Neural cell (in vitro differentiated cells): Measurements from ENCODE around the gene CDC16. TPM values are rescaled to one million over a fixed set of nuclear protein-coding genes. Genes with fewer than 3 reads are reported as not detected.

Experiments
- H2AFZ ChIP-seq: fragments of 200-600, 300-800 bp; sonication (generic), shearing (Covaris generic); 2 replicates; pipeline ENCODE4 v1.6.0; 2014; ENCODE audit warnings: low read depth, mild to moderate bottlenecking, antibody characterized with exemption, low read length, moderate library complexity
- H3F3A ChIP-seq: fragments of 200-600 bp; shearing (Covaris generic); 2 replicates; pipeline ENCODE4 v1.6.1; 2016; ENCODE audit warnings: mild to moderate bottlenecking, moderate library complexity, mixed read lengths, antibody characterized with exemption, low read length; ENCODE audit not compliant: insufficient read depth, poor library complexity, severe bottlenecking
- H3K27ac ChIP-seq: fragments of 200-600, 300-800 bp; sonication (generic), shearing (Covaris generic); 2 replicates; pipeline ENCODE4 v1.5.1; 2014; ENCODE audit warnings: mild to moderate bottlenecking, low read length, moderate library complexity
- H3K27me3 ChIP-seq: fragments of 300-800, 200-600 bp; sonication (generic), shearing (Covaris generic); 2 replicates; pipeline ENCODE4 v1.6.0; 2014; ENCODE audit warnings: mild to moderate bottlenecking, low read depth, low read length, moderate library complexity; ENCODE audit not compliant: insufficient read depth
- H3K36me3 ChIP-seq: fragments of 300-800, 200-600 bp; sonication (generic), shearing (Covaris generic); 2 replicates; pipeline ENCODE4 v1.5.1; 2014; ENCODE audit warnings: mild to moderate bottlenecking, antibody characterized with exemption, low read length, moderate library complexity; ENCODE audit not compliant: insufficient read depth
- H3K4me2 ChIP-seq: fragments of 300-800, 200-600 bp; sonication (generic), shearing (Covaris generic); 2 replicates; pipeline ENCODE4 v1.6.0; 2014; ENCODE audit warnings: mild to moderate bottlenecking, low read length
- H3K4me3 ChIP-seq: fragments of 300-800, 200-600 bp; sonication (generic), shearing (Covaris generic); 2 replicates; pipeline ENCODE4 v1.5.1; 2014; ENCODE audit warnings: mild to moderate bottlenecking, low read length, moderate library complexity
- H3K79me2 ChIP-seq: fragments of 200-600 bp; shearing (Covaris generic); replicated peaks from 2 replicates; pipeline ENCODE4 v1.6.0; 2014; ENCODE audit warnings: mild to moderate bottlenecking, low read length, moderate library complexity; ENCODE audit not compliant: insufficient read depth
- H3K9ac ChIP-seq: fragments of 300-800, 200-600 bp; sonication (generic), shearing (Covaris generic); 2 replicates; pipeline ENCODE4 v1.6.1; 2016; ENCODE audit warnings: mild to moderate bottlenecking, low read length, mixed read lengths
- H3K9me2 ChIP-seq: fragments of 200-600 bp; shearing (Covaris generic); 2 replicates; pipeline ENCODE4 v1.6.1; 2016; ENCODE audit warnings: mild to moderate bottlenecking, low read length, mixed read lengths; ENCODE audit not compliant: insufficient read depth
- H3K9me3 ChIP-seq: fragments of 200-600, 300-800 bp; sonication (generic), shearing (Covaris generic); 2 replicates; pipeline ENCODE4 v1.6.1; 2016; ENCODE audit warnings: mild to moderate bottlenecking, mixed run types, low read length, moderate library complexity, mixed read lengths
- H4K20me1 ChIP-seq: fragments of 200-600 bp; shearing (Covaris generic); 2 replicates; pipeline ENCODE4 v1.6.1; 2016; ENCODE audit warnings: mild to moderate bottlenecking, mixed run types; ENCODE audit not compliant: insufficient read depth
- EP300 ChIP-seq: fragments of 450-650 bp; conservative IDR thresholded peaks from 2 replicates; pipeline ENCODE4 v1.6.1; 2014; ENCODE audit warnings: antibody characterized with exemption, mild to moderate bottlenecking, moderate library complexity; ENCODE audit not compliant: poor library complexity, severe bottlenecking
- EZH2 ChIP-seq: fragments of 200-600, 300-800 bp; shearing (Covaris generic), sonication (generic); IDR thresholded peaks from 2 replicates; pipeline ENCODE4 v1.6.1; 2014; ENCODE audit warnings: antibody characterized with exemption, low read length, borderline replicate concordance, mild to moderate bottlenecking; ENCODE audit not compliant: insufficient read depth, poor library complexity, severe bottlenecking
- MXI1 ChIP-seq: fragments of 450-650 bp; conservative IDR thresholded peaks from 2 replicates; pipeline ENCODE4 v1.6.1; 2014; ENCODE audit warnings: antibody characterized with exemption, mild to moderate bottlenecking; ENCODE audit not compliant: poor library complexity, severe bottlenecking
- POLR2AphosphoS5 ChIP-seq: IDR thresholded peaks from 2 replicates; pipeline ENCODE4 v1.6.1; 2012
- RAD21 ChIP-seq: fragments of 450-650 bp; conservative IDR thresholded peaks from 2 replicates; pipeline ENCODE4 v1.6.1; 2014; ENCODE audit warnings: antibody characterized with exemption, mild to moderate bottlenecking, moderate library complexity
- SMC3 ChIP-seq: fragments of 450-650 bp; conservative IDR thresholded peaks from 2 replicates; pipeline ENCODE4 v1.6.1; 2014; ENCODE audit warnings: antibody characterized with exemption, mild to moderate bottlenecking, moderate library complexity; ENCODE audit not compliant: poor library complexity
- TAF1 ChIP-seq: IDR thresholded peaks from 2 replicates; pipeline ENCODE4 v1.6.1; 2012; ENCODE audit warnings: low read depth
- polyA plus RNA-seq: library from polyadenylated mRNA; depleted of rRNA; stranded (reverse); fragments of >200 nt; gene quantifications from 2 replicates; pipeline ENCODE4 v1.2.3, GENCODE V29; 2014
- TF ChIP-seq, protein P1 (sequence below): fragments of 450-650 bp; IDR thresholded peaks from 2 replicates; pipeline ENCODE4 v1.5.1; 2014; ENCODE audit warnings: antibody characterized with exemption, mild to moderate bottlenecking, moderate library complexity; ENCODE audit not compliant: poor library complexity, severe bottlenecking
- TF ChIP-seq, protein P2 (sequence below): IDR thresholded peaks from 2 replicates; pipeline ENCODE4 v1.6.1; 2012; ENCODE audit warnings: borderline replicate concordance

The CDC16 gene
- polyA plus RNA-seq, 1 donor from 2014 or later: 78.4 TPM

GRCh38 chr13:114303700-114304327 lies 69.1 kb downstream of the CDC16 start:
- Histone ChIP-seq H3K4me3 (no peak overlapping the region), H3F3A (no peaks in the 10 kb centered on the region), H3K9me3 (no peaks in the 10 kb centered on the region), H3K27me3 (no peaks in the 10 kb centered on the region), H3K36me3 (peaks cover 6% of the 10 kb centered on the region), H3K27ac (no peak overlapping the region), H3K79me2 (no peaks in the 10 kb centered on the region), H3K9me2 (no peaks in the 10 kb centered on the region), H3K9ac (no peak overlapping the region), H3K4me2 (no peak overlapping the region), H2AFZ (no peak overlapping the region), H4K20me1 (no peaks in the 10 kb centered on the region)
- no peak for TF ChIP-seq SMC3
- TF ChIP-seq RAD21: no peak
- TF ChIP-seq, protein P1, sequence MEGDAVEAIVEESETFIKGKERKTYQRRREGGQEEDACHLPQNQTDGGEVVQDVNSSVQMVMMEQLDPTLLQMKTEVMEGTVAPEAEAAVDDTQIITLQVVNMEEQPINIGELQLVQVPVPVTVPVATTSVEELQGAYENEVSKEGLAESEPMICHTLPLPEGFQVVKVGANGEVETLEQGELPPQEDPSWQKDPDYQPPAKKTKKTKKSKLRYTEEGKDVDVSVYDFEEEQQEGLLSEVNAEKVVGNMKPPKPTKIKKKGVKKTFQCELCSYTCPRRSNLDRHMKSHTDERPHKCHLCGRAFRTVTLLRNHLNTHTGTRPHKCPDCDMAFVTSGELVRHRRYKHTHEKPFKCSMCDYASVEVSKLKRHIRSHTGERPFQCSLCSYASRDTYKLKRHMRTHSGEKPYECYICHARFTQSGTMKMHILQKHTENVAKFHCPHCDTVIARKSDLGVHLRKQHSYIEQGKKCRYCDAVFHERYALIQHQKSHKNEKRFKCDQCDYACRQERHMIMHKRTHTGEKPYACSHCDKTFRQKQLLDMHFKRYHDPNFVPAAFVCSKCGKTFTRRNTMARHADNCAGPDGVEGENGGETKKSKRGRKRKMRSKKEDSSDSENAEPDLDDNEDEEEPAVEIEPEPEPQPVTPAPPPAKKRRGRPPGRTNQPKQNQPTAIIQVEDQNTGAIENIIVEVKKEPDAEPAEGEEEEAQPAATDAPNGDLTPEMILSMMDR: no peak
- no peak for TF ChIP-seq POLR2AphosphoS5
- TF ChIP-seq EZH2: no peak
- no peak for TF ChIP-seq MXI1
- TF ChIP-seq, protein P2, sequence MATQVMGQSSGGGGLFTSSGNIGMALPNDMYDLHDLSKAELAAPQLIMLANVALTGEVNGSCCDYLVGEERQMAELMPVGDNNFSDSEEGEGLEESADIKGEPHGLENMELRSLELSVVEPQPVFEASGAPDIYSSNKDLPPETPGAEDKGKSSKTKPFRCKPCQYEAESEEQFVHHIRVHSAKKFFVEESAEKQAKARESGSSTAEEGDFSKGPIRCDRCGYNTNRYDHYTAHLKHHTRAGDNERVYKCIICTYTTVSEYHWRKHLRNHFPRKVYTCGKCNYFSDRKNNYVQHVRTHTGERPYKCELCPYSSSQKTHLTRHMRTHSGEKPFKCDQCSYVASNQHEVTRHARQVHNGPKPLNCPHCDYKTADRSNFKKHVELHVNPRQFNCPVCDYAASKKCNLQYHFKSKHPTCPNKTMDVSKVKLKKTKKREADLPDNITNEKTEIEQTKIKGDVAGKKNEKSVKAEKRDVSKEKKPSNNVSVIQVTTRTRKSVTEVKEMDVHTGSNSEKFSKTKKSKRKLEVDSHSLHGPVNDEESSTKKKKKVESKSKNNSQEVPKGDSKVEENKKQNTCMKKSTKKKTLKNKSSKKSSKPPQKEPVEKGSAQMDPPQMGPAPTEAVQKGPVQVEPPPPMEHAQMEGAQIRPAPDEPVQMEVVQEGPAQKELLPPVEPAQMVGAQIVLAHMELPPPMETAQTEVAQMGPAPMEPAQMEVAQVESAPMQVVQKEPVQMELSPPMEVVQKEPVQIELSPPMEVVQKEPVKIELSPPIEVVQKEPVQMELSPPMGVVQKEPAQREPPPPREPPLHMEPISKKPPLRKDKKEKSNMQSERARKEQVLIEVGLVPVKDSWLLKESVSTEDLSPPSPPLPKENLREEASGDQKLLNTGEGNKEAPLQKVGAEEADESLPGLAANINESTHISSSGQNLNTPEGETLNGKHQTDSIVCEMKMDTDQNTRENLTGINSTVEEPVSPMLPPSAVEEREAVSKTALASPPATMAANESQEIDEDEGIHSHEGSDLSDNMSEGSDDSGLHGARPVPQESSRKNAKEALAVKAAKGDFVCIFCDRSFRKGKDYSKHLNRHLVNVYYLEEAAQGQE: no peak
- no peak for TF ChIP-seq TAF1

- Histone ChIP-seq H3K9me2 (no peaks in the 10 kb centered on the region), H3K79me2 (no peaks in the 10 kb centered on the region), H2AFZ (no peak overlapping the region), H3K4me3 (no peak overlapping the region), H3F3A (no peaks in the 10 kb centered on the region), H3K36me3 (peaks cover 6% of the 10 kb centered on the region), H3K9me3 (no peaks in the 10 kb centered on the region), H4K20me1 (no peaks in the 10 kb centered on the region), H3K27ac (no peak overlapping the region), H3K4me2 (no peak overlapping the region), H3K9ac (no peak overlapping the region), H3K27me3 (no peaks in the 10 kb centered on the region)
- TF ChIP-seq MXI1 (no peak), POLR2AphosphoS5 (no peak), RAD21 (no peak), TAF1 (no peak), EP300 (no peak), SMC3 (no peak), EZH2 (no peak)
- TF ChIP-seq, protein P2: no peak
- TF ChIP-seq, protein P1: no peak
Measured at GRCh38 chr13:114304346-114305034, 69.8 kb downstream of the CDC16 start.
